Erythroblast (primary cell): ENCODE measurements around the gene CACNA1E.

Source experiments
- GATA1 ChIP-seq: IDR thresholded peaks from 2 replicates; pipeline ENCODE4 v1.6.1; 2011; ENCODE audit warnings: low read depth, mild to moderate bottlenecking, control low read depth, low read length, moderate library complexity
- POLR2A ChIP-seq: IDR thresholded peaks from 2 replicates; pipeline ENCODE4 v1.6.1; 2011; ENCODE audit warnings: mild to moderate bottlenecking, low read length

DNA sequence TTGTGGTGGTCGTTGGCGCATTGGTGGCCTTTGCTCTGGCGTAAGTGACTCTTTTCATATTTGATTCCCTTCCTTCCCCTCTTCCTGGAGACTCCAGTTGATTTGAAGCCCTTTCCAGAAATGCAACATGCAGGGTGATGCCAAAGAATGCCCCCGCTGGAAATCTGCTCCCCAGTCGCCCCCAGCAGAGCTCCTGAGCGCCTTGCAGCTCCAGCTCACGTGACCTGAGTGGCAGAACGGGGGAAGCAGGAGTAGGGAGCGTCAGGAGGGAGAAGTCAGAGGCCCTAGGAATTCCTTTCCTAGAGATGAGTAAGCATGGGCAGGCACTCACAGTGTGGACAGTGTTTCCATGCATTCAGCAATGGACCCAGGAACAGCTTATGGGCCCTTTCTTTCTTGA is 255.9 kb downstream of the CACNA1E start:
- TF ChIP-seq POLR2A = no peak
- no peak for TF ChIP-seq GATA1
